Measurements from ENCODE around the gene A4GALT.
"Not testable (repeated sequence)": the region's sequence is repeated elsewhere in the genome, so short reads cannot be mapped to it uniquely, and the experiment has no call there.

The A4GALT gene

DNA sequence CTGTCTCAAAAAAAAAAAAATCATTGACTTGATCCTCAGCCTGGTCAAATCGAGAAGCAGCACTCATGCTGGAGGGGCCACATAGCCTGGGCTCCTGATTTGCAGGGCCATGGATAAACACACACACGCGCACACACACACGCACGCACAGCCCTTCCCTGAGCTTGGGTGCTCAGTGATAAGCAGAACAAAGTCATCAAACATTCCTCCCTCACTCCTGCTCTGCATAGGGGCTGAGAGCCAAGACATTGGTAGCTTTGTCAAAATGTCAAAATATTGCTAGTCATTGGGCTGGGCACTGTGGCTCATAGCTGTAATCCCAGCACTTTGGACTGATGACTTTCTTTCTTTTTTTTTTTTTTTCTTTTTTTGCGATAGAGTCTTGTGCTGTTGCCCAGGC lies 34.0 kb upstream of the A4GALT start:
- Histone ChIP-seq H3K27me3 (ENCODE audit: insufficient read depth, low read length, poor library complexity) (no peaks in the 10 kb centered on the region), H3K4me2 (ENCODE audit: insufficient read depth, low read length) (no peak overlapping the region), H3K9me3 (ENCODE audit: insufficient read depth, low read length, severe bottlenecking) (no peaks in the 10 kb centered on the region), H3K4me3 (ENCODE audit: low read depth in 1 of 2, low read length in 2 of 2) (no peak overlapping the region), H3K4me1 (ENCODE audit: insufficient read depth, low read length) (no peaks in the 10 kb centered on the region), H3K79me2 (ENCODE audit: insufficient read depth, low read length) (no peaks in the 10 kb centered on the region), H3K9ac (ENCODE audit: low read depth, low read length) (no peak overlapping the region), H3K27ac (ENCODE audit: low read length) (no peak overlapping the region), H2AFZ (ENCODE audit: low read depth, low read length) (no peak overlapping the region), H3K36me3 (ENCODE audit: insufficient read depth, low read length) (no peaks in the 10 kb centered on the region), H4K20me1 (ENCODE audit: insufficient read depth, low read length) (no peaks in the 10 kb centered on the region)
- ATAC-seq (ENCODE audit: insufficient read depth, low read depth) (no peak), DNase-seq (no peak)
- no peak for TF ChIP-seq EZH2 (IDR thresholded peaks at IDR 0.05; ENCODE audit: borderline replicate concordance, low read depth, low read length, severe bottlenecking)
- TF ChIP-seq, protein P1, sequence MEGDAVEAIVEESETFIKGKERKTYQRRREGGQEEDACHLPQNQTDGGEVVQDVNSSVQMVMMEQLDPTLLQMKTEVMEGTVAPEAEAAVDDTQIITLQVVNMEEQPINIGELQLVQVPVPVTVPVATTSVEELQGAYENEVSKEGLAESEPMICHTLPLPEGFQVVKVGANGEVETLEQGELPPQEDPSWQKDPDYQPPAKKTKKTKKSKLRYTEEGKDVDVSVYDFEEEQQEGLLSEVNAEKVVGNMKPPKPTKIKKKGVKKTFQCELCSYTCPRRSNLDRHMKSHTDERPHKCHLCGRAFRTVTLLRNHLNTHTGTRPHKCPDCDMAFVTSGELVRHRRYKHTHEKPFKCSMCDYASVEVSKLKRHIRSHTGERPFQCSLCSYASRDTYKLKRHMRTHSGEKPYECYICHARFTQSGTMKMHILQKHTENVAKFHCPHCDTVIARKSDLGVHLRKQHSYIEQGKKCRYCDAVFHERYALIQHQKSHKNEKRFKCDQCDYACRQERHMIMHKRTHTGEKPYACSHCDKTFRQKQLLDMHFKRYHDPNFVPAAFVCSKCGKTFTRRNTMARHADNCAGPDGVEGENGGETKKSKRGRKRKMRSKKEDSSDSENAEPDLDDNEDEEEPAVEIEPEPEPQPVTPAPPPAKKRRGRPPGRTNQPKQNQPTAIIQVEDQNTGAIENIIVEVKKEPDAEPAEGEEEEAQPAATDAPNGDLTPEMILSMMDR (IDR thresholded peaks at IDR 0.05; ENCODE audit: borderline replicate concordance, extremely low read depth, low read length, poor library complexity, severe bottlenecking) = no peak

DNA sequence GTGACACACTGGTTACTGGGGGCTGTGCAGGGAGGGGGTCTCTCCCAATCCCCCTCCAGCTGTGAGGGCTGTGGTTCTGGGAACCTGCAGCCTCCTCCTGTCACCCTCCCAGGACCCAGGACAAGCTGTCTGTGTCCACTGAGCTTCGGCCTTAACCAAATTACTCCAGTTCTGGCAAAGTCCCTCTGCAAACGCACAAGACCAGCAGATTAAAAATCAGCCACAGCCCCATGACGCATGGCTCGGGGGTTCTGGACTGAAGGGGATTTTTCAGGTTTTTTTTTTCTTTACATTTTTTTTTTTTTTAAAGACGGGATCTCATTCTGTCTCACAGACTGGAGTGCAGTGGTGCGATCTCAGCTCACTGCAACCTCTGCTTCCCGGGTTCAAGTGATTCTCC lies 32.2 kb upstream of the A4GALT start:
- Histone ChIP-seq H3K27ac (ENCODE audit: low read length) (no peak overlapping the region), H3K4me3 (ENCODE audit: low read depth in 1 of 2, low read length in 2 of 2) (no peak overlapping the region), H3K4me2 (ENCODE audit: insufficient read depth, low read length) (no peak overlapping the region), H3K9ac (ENCODE audit: low read depth, low read length) (no peak overlapping the region), H2AFZ (ENCODE audit: low read depth, low read length) (no peak overlapping the region), H3K36me3 (ENCODE audit: insufficient read depth, low read length) (no peaks in the 10 kb centered on the region), H4K20me1 (ENCODE audit: insufficient read depth, low read length) (no peaks in the 10 kb centered on the region), H3K9me3 (ENCODE audit: insufficient read depth, low read length, severe bottlenecking) (no peaks in the 10 kb centered on the region), H3K27me3 (ENCODE audit: insufficient read depth, low read length, poor library complexity) (no peaks in the 10 kb centered on the region), H3K79me2 (ENCODE audit: insufficient read depth, low read length) (no peaks in the 10 kb centered on the region), H3K4me1 (ENCODE audit: insufficient read depth, low read length) (no peaks in the 10 kb centered on the region)
- ATAC-seq (ENCODE audit: insufficient read depth, low read depth) (no peak), DNase-seq (no peak)
- TF ChIP-seq, protein P1 (IDR thresholded peaks at IDR 0.05; ENCODE audit: borderline replicate concordance, extremely low read depth, low read length, poor library complexity, severe bottlenecking) = no peak
- TF ChIP-seq EZH2 (IDR thresholded peaks at IDR 0.05; ENCODE audit: borderline replicate concordance, low read depth, low read length, severe bottlenecking) = no peak

DNA sequence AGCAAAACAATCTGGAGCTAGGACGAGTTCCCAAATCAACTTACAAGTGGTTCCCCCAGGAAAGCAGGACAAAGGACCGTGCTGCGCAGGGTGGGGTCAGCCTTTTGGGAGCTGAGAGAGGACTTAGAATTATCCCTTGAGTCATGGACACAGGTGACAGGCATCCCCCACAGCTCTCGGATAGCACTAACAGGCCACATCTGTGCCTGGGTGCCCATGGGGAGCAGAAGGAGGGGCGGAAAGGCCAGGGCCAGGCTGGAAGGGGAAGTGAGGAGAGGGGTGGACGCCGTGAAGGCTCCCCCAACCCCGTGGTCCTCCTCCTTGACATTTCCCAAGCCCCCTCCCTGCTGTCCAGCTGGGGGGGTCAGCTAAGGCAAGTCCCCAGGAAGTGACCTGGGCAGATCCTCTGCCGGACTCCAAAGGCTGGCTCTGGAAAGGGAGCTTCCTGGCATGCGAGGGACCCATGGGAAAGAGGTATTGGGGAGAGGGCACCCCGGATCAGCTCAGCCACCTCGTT lies 31.6 kb upstream of the A4GALT start:
- H3K4me2 ChIP-seq (ENCODE audit: insufficient read depth, low read length) = no peak overlapping the region
- no peaks in the 10 kb centered on the region for H3K27me3 ChIP-seq (ENCODE audit: insufficient read depth, low read length, poor library complexity)
- H2AFZ ChIP-seq (ENCODE audit: low read depth, low read length) = no peak overlapping the region
- H3K79me2 ChIP-seq (ENCODE audit: insufficient read depth, low read length) = no peaks in the 10 kb centered on the region
- H4K20me1 ChIP-seq (ENCODE audit: insufficient read depth, low read length) = no peaks in the 10 kb centered on the region
- H3K4me1 ChIP-seq (ENCODE audit: insufficient read depth, low read length) = no peaks in the 10 kb centered on the region
- no peak overlapping the region for H3K27ac ChIP-seq (ENCODE audit: low read length)
- TF ChIP-seq, protein P1 (IDR thresholded peaks at IDR 0.05; ENCODE audit: borderline replicate concordance, extremely low read depth, low read length, poor library complexity, severe bottlenecking) = no peak
- no peak for TF ChIP-seq EZH2 (IDR thresholded peaks at IDR 0.05; ENCODE audit: borderline replicate concordance, low read depth, low read length, severe bottlenecking)
- DNase-seq = no peak
- no peaks in the 10 kb centered on the region for H3K36me3 ChIP-seq (ENCODE audit: insufficient read depth, low read length)
- no peak overlapping the region for H3K4me3 ChIP-seq (ENCODE audit: low read depth in 1 of 2, low read length in 2 of 2)
- ATAC-seq (ENCODE audit: insufficient read depth, low read depth) = no peak
- no peaks in the 10 kb centered on the region for H3K9me3 ChIP-seq (ENCODE audit: insufficient read depth, low read length, severe bottlenecking)
- H3K9ac ChIP-seq (ENCODE audit: low read depth, low read length) = no peak overlapping the region

DNA sequence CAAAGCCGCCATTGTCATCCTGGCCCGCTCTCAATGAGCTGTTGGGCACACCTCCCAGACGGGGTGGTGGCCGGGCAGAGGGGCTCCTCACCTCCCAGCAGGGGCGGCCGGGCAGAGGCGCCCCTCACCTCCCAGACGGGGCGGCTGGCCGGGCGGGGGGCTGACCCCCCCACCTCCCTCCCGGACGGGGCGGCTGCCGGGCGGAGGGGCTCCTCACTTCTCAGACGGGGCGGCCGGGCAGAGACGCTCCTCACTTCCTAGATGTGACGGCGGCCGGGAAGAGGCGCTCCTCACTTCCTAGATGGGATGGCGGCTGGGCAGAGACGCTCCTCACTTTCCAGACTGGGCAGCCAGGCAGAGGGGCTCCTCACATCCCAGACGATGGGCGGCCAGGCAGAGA lies 29.8 kb upstream of the A4GALT start:
- ATAC-seq (ENCODE audit: insufficient read depth, low read depth); H2AFZ ChIP-seq (ENCODE audit: low read depth, low read length); DNase-seq: not testable (repeated sequence)

More for the DNA sequence above, 29.8 kb upstream of the A4GALT start:
- H3K4me3 ChIP-seq (ENCODE audit: low read depth in 1 of 2, low read length in 2 of 2); H3K27me3 ChIP-seq (ENCODE audit: insufficient read depth, low read length, poor library complexity); H3K9ac ChIP-seq (ENCODE audit: low read depth, low read length); H3K4me1 ChIP-seq (ENCODE audit: insufficient read depth, low read length); H3K4me2 ChIP-seq (ENCODE audit: insufficient read depth, low read length); H3K27ac ChIP-seq (ENCODE audit: low read length); H3K79me2 ChIP-seq (ENCODE audit: insufficient read depth, low read length); H3K9me3 ChIP-seq (ENCODE audit: insufficient read depth, low read length, severe bottlenecking); H3K36me3 ChIP-seq (ENCODE audit: insufficient read depth, low read length); H4K20me1 ChIP-seq (ENCODE audit: insufficient read depth, low read length): not testable (repeated sequence)

Data from DND-41 (cell line).